Stimulated activated CD4-positive, alpha-beta T cell treated with anti-CD3 and anti-CD28 coated beads, Interleukin-15, amount 100 ng/mL, for 1 hour (primary cell): ENCODE measurements around the gene ARHGEF1.

ENCODE experiments used
- DNase-seq, 2 donors: peaks; one replicate each; pipeline ENCODE4 v3.0.0-alpha.2; 2020; ENCODE audit warnings: low read depth in 1 of 2, low spot score in 1 of 2

ARHGEF1 gene

GRCh38 chr19:41947091-41947490, 64.1 kb downstream of the ARHGEF1 start:
- DNase-seq, result no peak

GRCh38 chr19:41951686-41952172, 68.7 kb downstream of the ARHGEF1 start:
- DNase-seq, result peak; percentile 79 to 82

GRCh38 chr19:41955521-41955920, 72.5 kb downstream of the ARHGEF1 start:
- DNase-seq, result no peak

- DNase-seq, result no peak
Observed at GRCh38 chr19:41956621-41957020, 73.6 kb downstream of the ARHGEF1 start.
